ENCODE results near the gene LELP1. TPM values are rescaled to one million over a fixed set of nuclear protein-coding genes. Genes with fewer than 3 reads are reported as not detected.

Gene LELP1
- total and polyA plus RNA-seq, 2 of the 13 experiments (the other 11 are each of a cell fraction or from before 2014, with no cell fraction given), result not detected

DNA sequence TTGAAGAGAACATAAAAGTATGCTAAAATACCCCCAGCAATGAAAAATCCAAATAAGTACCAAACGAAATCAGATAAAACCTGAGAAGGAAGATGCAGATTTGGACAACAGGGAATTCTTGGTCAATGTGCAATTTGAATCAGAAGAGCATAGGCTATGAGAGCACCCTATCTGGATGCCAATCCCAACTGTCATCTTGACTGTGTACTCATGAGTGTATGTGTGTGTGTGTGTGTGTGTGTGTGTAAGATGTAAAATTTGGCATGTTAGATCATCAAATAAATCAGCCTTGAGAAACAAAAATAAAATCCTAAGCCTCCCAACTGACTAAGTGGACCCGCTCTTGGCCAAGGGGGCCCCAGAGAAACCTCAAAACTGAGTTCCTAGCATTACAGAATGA, 34.5 kb upstream of the LELP1 start (continued):
- TF ChIP-seq, protein P1, sequence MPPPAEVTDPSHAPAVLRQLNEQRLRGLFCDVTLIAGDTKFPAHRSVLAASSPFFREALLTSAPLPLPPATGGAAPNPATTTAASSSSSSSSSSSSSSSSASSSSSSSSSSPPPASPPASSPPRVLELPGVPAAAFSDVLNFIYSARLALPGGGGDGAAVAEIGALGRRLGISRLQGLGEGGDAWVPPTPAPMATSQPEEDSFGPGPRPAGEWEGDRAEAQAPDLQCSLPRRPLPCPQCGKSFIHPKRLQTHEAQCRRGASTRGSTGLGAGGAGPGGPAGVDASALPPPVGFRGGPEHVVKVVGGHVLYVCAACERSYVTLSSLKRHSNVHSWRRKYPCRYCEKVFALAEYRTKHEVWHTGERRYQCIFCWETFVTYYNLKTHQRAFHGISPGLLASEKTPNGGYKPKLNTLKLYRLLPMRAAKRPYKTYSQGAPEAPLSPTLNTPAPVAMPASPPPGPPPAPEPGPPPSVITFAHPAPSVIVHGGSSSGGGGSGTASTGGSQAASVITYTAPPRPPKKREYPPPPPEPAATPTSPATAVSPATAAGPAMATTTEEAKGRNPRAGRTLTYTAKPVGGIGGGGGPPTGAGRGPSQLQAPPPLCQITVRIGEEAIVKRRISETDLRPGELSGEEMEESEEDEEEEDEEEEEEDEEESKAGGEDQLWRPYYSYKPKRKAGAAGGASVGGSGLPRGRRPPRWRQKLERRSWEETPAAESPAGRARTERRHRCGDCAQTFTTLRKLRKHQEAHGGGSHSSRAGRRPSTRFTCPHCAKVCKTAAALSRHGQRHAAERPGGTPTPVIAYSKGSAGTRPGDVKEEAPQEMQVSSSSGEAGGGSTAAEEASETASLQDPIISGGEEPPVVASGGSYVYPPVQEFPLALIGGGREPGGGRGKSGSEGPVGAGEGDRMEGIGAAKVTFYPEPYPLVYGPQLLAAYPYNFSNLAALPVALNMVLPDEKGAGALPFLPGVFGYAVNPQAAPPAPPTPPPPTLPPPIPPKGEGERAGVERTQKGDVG (CRISPR knock-in tag; IDR thresholded peaks at IDR 0.05; ENCODE audit: borderline replicate concordance), result no peak
- TF ChIP-seq, protein P2, sequence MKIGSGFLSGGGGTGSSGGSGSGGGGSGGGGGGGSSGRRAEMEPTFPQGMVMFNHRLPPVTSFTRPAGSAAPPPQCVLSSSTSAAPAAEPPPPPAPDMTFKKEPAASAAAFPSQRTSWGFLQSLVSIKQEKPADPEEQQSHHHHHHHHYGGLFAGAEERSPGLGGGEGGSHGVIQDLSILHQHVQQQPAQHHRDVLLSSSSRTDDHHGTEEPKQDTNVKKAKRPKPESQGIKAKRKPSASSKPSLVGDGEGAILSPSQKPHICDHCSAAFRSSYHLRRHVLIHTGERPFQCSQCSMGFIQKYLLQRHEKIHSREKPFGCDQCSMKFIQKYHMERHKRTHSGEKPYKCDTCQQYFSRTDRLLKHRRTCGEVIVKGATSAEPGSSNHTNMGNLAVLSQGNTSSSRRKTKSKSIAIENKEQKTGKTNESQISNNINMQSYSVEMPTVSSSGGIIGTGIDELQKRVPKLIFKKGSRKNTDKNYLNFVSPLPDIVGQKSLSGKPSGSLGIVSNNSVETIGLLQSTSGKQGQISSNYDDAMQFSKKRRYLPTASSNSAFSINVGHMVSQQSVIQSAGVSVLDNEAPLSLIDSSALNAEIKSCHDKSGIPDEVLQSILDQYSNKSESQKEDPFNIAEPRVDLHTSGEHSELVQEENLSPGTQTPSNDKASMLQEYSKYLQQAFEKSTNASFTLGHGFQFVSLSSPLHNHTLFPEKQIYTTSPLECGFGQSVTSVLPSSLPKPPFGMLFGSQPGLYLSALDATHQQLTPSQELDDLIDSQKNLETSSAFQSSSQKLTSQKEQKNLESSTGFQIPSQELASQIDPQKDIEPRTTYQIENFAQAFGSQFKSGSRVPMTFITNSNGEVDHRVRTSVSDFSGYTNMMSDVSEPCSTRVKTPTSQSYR (CRISPR knock-in tag; IDR thresholded peaks at IDR 0.05; ENCODE audit: borderline replicate concordance), result no peak
- no peak for TF ChIP-seq IKZF4 (CRISPR knock-in tag; IDR thresholded peaks at IDR 0.05; ENCODE audit: borderline replicate concordance, low read depth, not compliant biosample characterization)

DNA sequence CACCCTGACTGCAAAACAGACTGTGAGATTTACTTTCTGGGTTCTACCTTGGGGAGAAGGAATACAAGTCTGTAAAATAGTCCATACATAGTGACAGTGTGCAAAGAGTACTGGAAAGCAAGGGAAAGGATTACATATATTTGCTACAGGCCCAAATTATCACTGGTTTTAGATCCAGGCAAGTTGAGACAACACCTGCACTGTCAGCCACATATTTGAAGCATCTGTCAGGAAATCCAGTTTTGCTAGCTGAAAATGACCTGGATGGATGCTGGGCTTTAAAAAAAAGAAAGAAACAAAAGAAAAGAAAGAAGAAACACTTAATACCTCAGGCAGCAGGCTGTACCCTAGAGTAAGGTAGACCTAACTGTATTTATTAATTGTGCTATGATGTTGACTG, 28.6 kb upstream of the LELP1 start:
- Histone ChIP-seq H4K20me1 (ENCODE audit: insufficient read depth, low read length) (no peaks in the 10 kb centered on the region), H2AFZ (ENCODE audit: low read length) (no peak overlapping the region), H3K4me3 (replicated peaks in 1 of 3; ENCODE audit: insufficient read depth in 1 of 3, low read depth in 2 of 3, low read length in 3 of 3) (no peak overlapping the region), H3K9me3 (ENCODE audit: low read length) (no peaks in the 10 kb centered on the region), H3K27ac (ENCODE audit: extremely low read length, insufficient read depth, low read length) (no peak overlapping the region), H3K9ac (ENCODE audit: insufficient read depth, low read depth, low read length) (no peak overlapping the region), H3K79me2 (ENCODE audit: insufficient read depth, low read length) (no peaks in the 10 kb centered on the region), H3K27me3 (ENCODE audit: control insufficient read depth in 1 of 2, insufficient read depth in 2 of 2, low read length in 2 of 2) (no peaks in the 10 kb centered on the region), H3K36me3 (replicated peaks in 1 of 2; ENCODE audit: control insufficient read depth in 1 of 2, insufficient read depth in 2 of 2, low read length in 2 of 2) (no peaks in the 10 kb centered on the region), H3K4me1 (ENCODE audit: insufficient read depth, low read length) (no peaks in the 10 kb centered on the region), H3K4me2 (ENCODE audit: low read depth, low read length) (no peak overlapping the region)
- intact Hi-C loops (cut with micrococcal nuclease; ENCODE audit: unreplicated experiment), result no loop called here
- no TSS peak for BruUV-seq (replicated peaks)
- in situ Hi-C loops (cut with HindIII; ENCODE audit: extremely low pct_ligation_motif_present, low pct_unique_long_range_greater_than_20kb), result no loop called here
- ChIA-PET POLR2A (no interaction called here), CTCF (ENCODE audit: low intra/inter-chr PET ratio, low total read pairs) (no interaction called here)
- DNase-seq (ENCODE audit: low spot score) (no peak), FAIRE-seq (no peak), ATAC-seq (no peak)
- TF ChIP-seq ZNF264 (CRISPR knock-in tag; IDR thresholded peaks at IDR 0.05) (no peak), ZNF747 (CRISPR knock-in tag; IDR thresholded peaks at IDR 0.05; ENCODE audit: borderline replicate concordance) (no peak), NFE2L1 (CRISPR knock-in tag; IDR thresholded peaks at IDR 0.05; ENCODE audit: borderline replicate concordance) (no peak), JDP2 (CRISPR knock-in tag; IDR thresholded peaks at IDR 0.05; ENCODE audit: borderline replicate concordance) (no peak), TARDBP (CRISPR knock-in tag; IDR thresholded peaks at IDR 0.05) (no peak), ETV5 (CRISPR knock-in tag; IDR thresholded peaks at IDR 0.05; ENCODE audit: borderline replicate concordance) (no peak), ZNF292 (CRISPR knock-in tag; IDR thresholded peaks at IDR 0.05; ENCODE audit: borderline replicate concordance, low read depth) (no peak)
- TF ChIP-seq, protein P3, sequence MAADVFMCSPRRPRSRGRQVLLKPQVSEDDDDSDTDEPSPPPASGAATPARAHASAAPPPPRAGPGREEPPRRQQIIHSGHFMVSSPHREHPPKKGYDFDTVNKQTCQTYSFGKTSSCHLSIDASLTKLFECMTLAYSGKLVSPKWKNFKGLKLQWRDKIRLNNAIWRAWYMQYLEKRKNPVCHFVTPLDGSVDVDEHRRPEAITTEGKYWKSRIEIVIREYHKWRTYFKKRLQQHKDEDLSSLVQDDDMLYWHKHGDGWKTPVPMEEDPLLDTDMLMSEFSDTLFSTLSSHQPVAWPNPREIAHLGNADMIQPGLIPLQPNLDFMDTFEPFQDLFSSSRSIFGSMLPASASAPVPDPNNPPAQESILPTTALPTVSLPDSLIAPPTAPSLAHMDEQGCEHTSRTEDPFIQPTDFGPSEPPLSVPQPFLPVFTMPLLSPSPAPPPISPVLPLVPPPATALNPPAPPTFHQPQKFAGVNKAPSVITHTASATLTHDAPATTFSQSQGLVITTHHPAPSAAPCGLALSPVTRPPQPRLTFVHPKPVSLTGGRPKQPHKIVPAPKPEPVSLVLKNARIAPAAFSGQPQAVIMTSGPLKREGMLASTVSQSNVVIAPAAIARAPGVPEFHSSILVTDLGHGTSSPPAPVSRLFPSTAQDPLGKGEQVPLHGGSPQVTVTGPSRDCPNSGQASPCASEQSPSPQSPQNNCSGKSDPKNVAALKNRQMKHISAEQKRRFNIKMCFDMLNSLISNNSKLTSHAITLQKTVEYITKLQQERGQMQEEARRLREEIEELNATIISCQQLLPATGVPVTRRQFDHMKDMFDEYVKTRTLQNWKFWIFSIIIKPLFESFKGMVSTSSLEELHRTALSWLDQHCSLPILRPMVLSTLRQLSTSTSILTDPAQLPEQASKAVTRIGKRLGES (CRISPR knock-in tag; IDR thresholded peaks at IDR 0.05; ENCODE audit: borderline replicate concordance), result no peak
- TF ChIP-seq, protein P4, sequence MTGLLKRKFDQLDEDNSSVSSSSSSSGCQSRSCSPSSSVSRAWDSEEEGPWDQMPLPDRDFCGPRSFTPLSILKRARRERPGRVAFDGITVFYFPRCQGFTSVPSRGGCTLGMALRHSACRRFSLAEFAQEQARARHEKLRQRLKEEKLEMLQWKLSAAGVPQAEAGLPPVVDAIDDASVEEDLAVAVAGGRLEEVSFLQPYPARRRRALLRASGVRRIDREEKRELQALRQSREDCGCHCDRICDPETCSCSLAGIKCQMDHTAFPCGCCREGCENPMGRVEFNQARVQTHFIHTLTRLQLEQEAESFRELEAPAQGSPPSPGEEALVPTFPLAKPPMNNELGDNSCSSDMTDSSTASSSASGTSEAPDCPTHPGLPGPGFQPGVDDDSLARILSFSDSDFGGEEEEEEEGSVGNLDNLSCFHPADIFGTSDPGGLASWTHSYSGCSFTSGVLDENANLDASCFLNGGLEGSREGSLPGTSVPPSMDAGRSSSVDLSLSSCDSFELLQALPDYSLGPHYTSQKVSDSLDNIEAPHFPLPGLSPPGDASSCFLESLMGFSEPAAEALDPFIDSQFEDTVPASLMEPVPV (CRISPR knock-in tag; IDR thresholded peaks at IDR 0.05), result no peak

All from HepG2 (cell line).